ENCODE results near the gene KCNK13. TPM values are rescaled to one million over a fixed set of nuclear protein-coding genes. Genes with fewer than 3 reads are reported as not detected.

The KCNK13 gene
- total RNA-seq, 2 donors from 2014 or later = 0.15 to 0.32 TPM

- Histone ChIP-seq H3K36me3 (no peaks in the 10 kb centered on the region), H3K9me3 (no peaks in the 10 kb centered on the region), H3K27me3 (no peaks in the 10 kb centered on the region), H3K27ac (no peak overlapping the region), H3K9ac (ENCODE audit: low read depth in 2 of 2, low read length in 2 of 2) (no peak overlapping the region), H3K4me1 (no peaks in the 10 kb centered on the region), H3K4me3 (no peak overlapping the region)
- no peak for TF ChIP-seq CTCF (IDR thresholded peaks at IDR 0.05)
- intact Hi-C loops (cut with DNase I) = no loop called here
- DNase-seq = no peak
These were observed 79.1 kb downstream of the KCNK13 start for GRCh38 chr14:90140956-90141316.

- no peak overlapping the region for H3K4me3 ChIP-seq
- intact Hi-C loops (cut with DNase I) = no loop called here
- DNase-seq = no peak
- H3K36me3 ChIP-seq = no peaks in the 10 kb centered on the region
- TF ChIP-seq CTCF (IDR thresholded peaks at IDR 0.05) = no peak
- H3K4me1 ChIP-seq = no peaks in the 10 kb centered on the region
- no peak overlapping the region for H3K27ac ChIP-seq
- H3K9me3 ChIP-seq = no peaks in the 10 kb centered on the region
- no peak overlapping the region for H3K9ac ChIP-seq (ENCODE audit: low read depth in 2 of 2, low read length in 2 of 2)
- H3K27me3 ChIP-seq = no peaks in the 10 kb centered on the region
These were observed 91.6 kb downstream of the KCNK13 start for GRCh38 chr14:90153429-90153828.

- Histone ChIP-seq H3K36me3 (no peaks in the 10 kb centered on the region), H3K4me3 (no peak overlapping the region), H3K27me3 (no peaks in the 10 kb centered on the region), H3K27ac (no peak overlapping the region), H3K9me3 (no peaks in the 10 kb centered on the region), H3K9ac (ENCODE audit: low read depth in 2 of 2, low read length in 2 of 2) (no peak overlapping the region), H3K4me1 (no peaks in the 10 kb centered on the region)
- intact Hi-C loops (cut with DNase I) = no loop called here
- no peak for TF ChIP-seq CTCF (IDR thresholded peaks at IDR 0.05)
- DNase-seq = no peak
These were observed 92.3 kb downstream of the KCNK13 start for GRCh38 chr14:90154110-90154509.

- Histone ChIP-seq H3K27me3 (no peaks in the 10 kb centered on the region), H3K9me3 (no peaks in the 10 kb centered on the region), H3K9ac (ENCODE audit: low read depth in 2 of 2, low read length in 2 of 2) (no peak overlapping the region), H3K27ac (no peak overlapping the region), H3K36me3 (no peaks in the 10 kb centered on the region), H3K4me1 (no peaks in the 10 kb centered on the region), H3K4me3 (no peak overlapping the region)
- no peak for TF ChIP-seq CTCF (IDR thresholded peaks at IDR 0.05)
- intact Hi-C loops (cut with DNase I) = no loop called here
- no peak for DNase-seq
These were observed 97.4 kb downstream of the KCNK13 start for GRCh38 chr14:90159146-90159545.

GRCh38 chr14:90159688-90160087, 97.9 kb downstream of the KCNK13 start:
- DNase-seq = no peak
- no peak for TF ChIP-seq CTCF (IDR thresholded peaks at IDR 0.05)
- intact Hi-C loops (cut with DNase I) = no loop called here

GRCh38 chr14:90161129-90161528, 99.3 kb downstream of the KCNK13 start:
- Histone ChIP-seq H3K36me3 (no peaks in the 10 kb centered on the region), H3K27me3 (no peaks in the 10 kb centered on the region), H3K4me3 (no peak overlapping the region), H3K27ac (no peak overlapping the region), H3K9ac (ENCODE audit: low read depth in 2 of 2, low read length in 2 of 2) (no peak overlapping the region), H3K9me3 (no peaks in the 10 kb centered on the region), H3K4me1 (no peaks in the 10 kb centered on the region)
- intact Hi-C loops (cut with DNase I) = no loop called here
- no peak for TF ChIP-seq CTCF (IDR thresholded peaks at IDR 0.05)
- no peak for DNase-seq

More at GRCh38 chr14:90159688-90160087, 97.9 kb downstream of the KCNK13 start:
- H3K36me3 ChIP-seq = no peaks in the 10 kb centered on the region
- no peaks in the 10 kb centered on the region for H3K4me1 ChIP-seq
- no peak overlapping the region for H3K4me3 ChIP-seq
- H3K9me3 ChIP-seq = no peaks in the 10 kb centered on the region
- no peak overlapping the region for H3K27ac ChIP-seq
- H3K9ac ChIP-seq (ENCODE audit: low read depth in 2 of 2, low read length in 2 of 2) = no peak overlapping the region
- no peaks in the 10 kb centered on the region for H3K27me3 ChIP-seq
